H1 (cell line): ENCODE data around the gene FKBP5. TPM values are rescaled to one million over a fixed set of nuclear protein-coding genes. Genes with fewer than 3 reads are reported as not detected.

Source experiments
- CTCF ChIA-PET: fragments of 300-600 bp; sonication (Branson Sonifier 250); formaldehyde crosslinking; loops from one replicate; lab custom pipeline; 2021; ENCODE audit not compliant: partially characterized antibody; lab: Charles Lee
- POLR2A ChIA-PET: fragments of 300-600 bp; sonication (Branson Sonifier 250); formaldehyde crosslinking; loops from one replicate; lab custom pipeline; 2021; ENCODE audit warnings: inconsistent platforms; ENCODE audit not compliant: partially characterized antibody; lab: Charles Lee
- DNase-seq, 2 experiments: peaks; one replicate each; pipeline versions ENCODE4 v3.0.0 to v3.0.0-alpha.2; 2010 to 2022; ENCODE audit warnings: low spot score in 2 of 2, low read depth in 1 of 2, mixed read lengths in 1 of 2
- FAIRE-seq: peaks from 2 replicates; lab custom pipeline; 2011; peaks lifted over from hg19 to GRCh38; lab: Jason Lieb, UNC
- H2AFZ ChIP-seq: 2 replicates; pipeline ENCODE4 v1.8.1; 2012; ENCODE audit warnings: low read length, inconsistent platforms
- H2AK5ac ChIP-seq: 2 replicates; pipeline ENCODE4 v1.6.1; 2013; ENCODE audit warnings: low read depth, low read length
- H2BK120ac ChIP-seq: replicated peaks from 2 replicates; pipeline ENCODE3; 2013; ENCODE audit warnings: low read depth, low read length, inconsistent platforms
- H2BK12ac ChIP-seq: 2 replicates; pipeline ENCODE4 v1.6.1; 2013; ENCODE audit warnings: low read depth, low read length
- H2BK15ac ChIP-seq: 2 replicates; pipeline ENCODE4 v1.6.1; 2013; ENCODE audit warnings: low read length
- H2BK20ac ChIP-seq: 2 replicates; pipeline ENCODE4 v1.6.1; 2013; ENCODE audit warnings: low read length
- H2BK5ac ChIP-seq: 2 replicates; pipeline ENCODE4 v1.6.1; 2013; ENCODE audit warnings: low read depth, low read length
- H3K14ac ChIP-seq: 2 replicates; pipeline ENCODE4 v1.6.1; 2013; ENCODE audit warnings: inconsistent platforms; ENCODE audit not compliant: insufficient read length
- H3K18ac ChIP-seq: 2 replicates; pipeline ENCODE4 v1.6.1; 2013; ENCODE audit warnings: low read length; ENCODE audit errors: extremely low read depth
- H3K23ac ChIP-seq: 2 replicates; pipeline ENCODE4 v1.6.1; 2013; ENCODE audit warnings: inconsistent platforms; ENCODE audit not compliant: insufficient read length
- H3K23me2 ChIP-seq: 2 replicates; pipeline ENCODE4 v1.6.1; 2013; ENCODE audit warnings: low read depth, low read length
- H3K27ac ChIP-seq: 2 replicates; pipeline ENCODE4 v1.6.1; 2011; ENCODE audit warnings: low read depth, low read length, inconsistent platforms
- H3K27me3 ChIP-seq, 4 experiments: replicated peaks in 1 of 4; 1 replicate in 1 of 4; 2 replicates in 3 of 4; pipeline versions ENCODE4 v1.6.1 to v1.8.1; 2011 to 2013; ENCODE audit warnings: low read length in 3 of 4, mild to moderate bottlenecking in 3 of 4, inconsistent platforms in 2 of 4, mixed read lengths in 2 of 4, moderate library complexity in 1 of 4; ENCODE audit not compliant: control insufficient read depth in 3 of 4, insufficient read depth in 3 of 4; ENCODE audit errors: extremely low read depth in 1 of 4
- H3K36me3 ChIP-seq, 4 experiments: 2 replicates each; pipeline versions ENCODE4 v1.6.1 to v1.8.1; 2011 to 2013; ENCODE audit warnings: mild to moderate bottlenecking in 4 of 4, low read length in 3 of 4, moderate library complexity in 2 of 4, control low read depth in 1 of 4, inconsistent platforms in 1 of 4; ENCODE audit not compliant: insufficient read depth in 4 of 4, control insufficient read depth in 2 of 4
- H3K4ac ChIP-seq: replicated peaks from 2 replicates; pipeline ENCODE3; 2013; ENCODE audit warnings: low read length, low read depth, mixed read lengths, inconsistent platforms; ENCODE audit not compliant: insufficient read length
- H3K4me1 ChIP-seq, 4 experiments: replicated peaks in 1 of 4; 1 replicate in 1 of 4; 2 replicates in 3 of 4; pipeline versions ENCODE4 v1.6.1 to v1.8.1; 2011 to 2013; ENCODE audit warnings: low read length in 3 of 4, inconsistent platforms in 2 of 4, mixed read lengths in 1 of 4; ENCODE audit not compliant: insufficient read depth in 4 of 4, control insufficient read depth in 3 of 4
- H3K4me2 ChIP-seq, 2 experiments: 2 replicates each; pipeline versions ENCODE4 v1.6.1 to v1.8.1; 2011 to 2013; ENCODE audit warnings: low read depth in 2 of 2, low read length in 2 of 2, control low read depth in 1 of 2, inconsistent platforms in 1 of 2, mild to moderate bottlenecking in 1 of 2; ENCODE audit not compliant: insufficient read depth in 1 of 2
- H3K4me3 ChIP-seq, 4 experiments: fragments of 200-600, 300-600 bp in 1 of 4; sonication (generic), shearing (Covaris generic), sonication (Bioruptor Twin) in 1 of 4; 2 replicates each; pipeline versions ENCODE4 v1.5.1 to v1.8.1; 2011 to 2016; ENCODE audit warnings: low read length in 4 of 4, low read depth in 3 of 4, control low read depth in 2 of 4, inconsistent platforms in 2 of 4, mild to moderate bottlenecking in 2 of 4, mixed read lengths in 1 of 4, moderate library complexity in 1 of 4; ENCODE audit not compliant: insufficient read depth in 2 of 4; ENCODE audit errors: extremely low read depth in 1 of 4
- H3K56ac ChIP-seq: replicated peaks from 2 replicates; pipeline ENCODE3; 2013; ENCODE audit warnings: low read depth, mild to moderate bottlenecking, mixed read lengths, low read length, inconsistent platforms; ENCODE audit not compliant: insufficient read length
- H3K79me1 ChIP-seq: 2 replicates; pipeline ENCODE4 v1.6.1; 2013; ENCODE audit warnings: low read depth, low read length, control low read depth
- H3K79me2 ChIP-seq, 2 experiments: 2 replicates each; pipeline versions ENCODE4 v1.6.1 to v1.8.1; 2012 to 2013; ENCODE audit warnings: low read length in 2 of 2, mild to moderate bottlenecking in 2 of 2, inconsistent platforms in 1 of 2; ENCODE audit not compliant: insufficient read depth in 2 of 2, control insufficient read depth in 1 of 2
- H3K9ac ChIP-seq, 4 experiments: replicated peaks in 1 of 4; 1 replicate in 1 of 4; 2 replicates in 3 of 4; pipeline versions ENCODE4 v1.6.1 to v1.8.1; 2011 to 2013; ENCODE audit warnings: low read depth in 3 of 4, low read length in 3 of 4, control low read depth in 2 of 4, mild to moderate bottlenecking in 2 of 4, moderate library complexity in 2 of 4, inconsistent platforms in 1 of 4; ENCODE audit errors: extremely low read depth in 1 of 4
- H3K9me3 ChIP-seq, 2 experiments: 2 replicates each; pipeline versions ENCODE4 v1.6.1 to v1.8.1; 2012 to 2013; ENCODE audit warnings: mild to moderate bottlenecking in 2 of 2, moderate library complexity in 2 of 2, control low read depth in 1 of 2, inconsistent platforms in 1 of 2, low read depth in 1 of 2, low read length in 1 of 2, mixed read lengths in 1 of 2; ENCODE audit not compliant: insufficient read depth in 2 of 2
- H4K20me1 ChIP-seq, 2 experiments: replicated peaks in 1 of 2; 2 replicates each; pipeline versions ENCODE3 to v1.8.1; 2011 to 2013; ENCODE audit warnings: inconsistent platforms in 2 of 2, low read length in 2 of 2, mild to moderate bottlenecking in 1 of 2; ENCODE audit not compliant: insufficient read depth in 2 of 2, control insufficient read depth in 1 of 2
- H4K5ac ChIP-seq: 2 replicates; pipeline ENCODE4 v1.6.1; 2013; ENCODE audit warnings: low read length, low read depth, mixed read lengths, inconsistent platforms; ENCODE audit not compliant: insufficient read length
- H4K8ac ChIP-seq: 2 replicates; pipeline ENCODE4 v1.8.0; 2013; ENCODE audit warnings: mild to moderate bottlenecking, moderate library complexity, low read length, inconsistent platforms; ENCODE audit not compliant: insufficient read depth; ENCODE audit errors: extremely low read depth
- H4K91ac ChIP-seq: replicated peaks from 2 replicates; pipeline ENCODE3; 2013; ENCODE audit warnings: low read length, mixed read lengths, inconsistent platforms; ENCODE audit not compliant: insufficient read length
- CEBPB ChIP-seq: IDR thresholded peaks from 2 replicates; pipeline ENCODE4 v1.6.1; 2012; ENCODE audit warnings: low read depth, low read length
- CTBP2 ChIP-seq: IDR thresholded peaks from 2 replicates; pipeline ENCODE4 v1.7.0; 2011; ENCODE audit warnings: borderline replicate concordance, mild to moderate bottlenecking, moderate library complexity, mixed read lengths, low read length; ENCODE audit not compliant: insufficient read depth, insufficient read length
- JUN ChIP-seq: IDR thresholded peaks from 2 replicates; pipeline ENCODE4 v1.6.1; 2011; ENCODE audit warnings: low read depth, mild to moderate bottlenecking, improper control_type of control experiment, low read length
- MAFK ChIP-seq: IDR thresholded peaks from 2 replicates; pipeline ENCODE4 v1.6.1; 2012; ENCODE audit warnings: low read depth, mild to moderate bottlenecking, improper control_type of control experiment, low read length
- NANOG ChIP-seq: IDR thresholded peaks from 2 replicates; pipeline ENCODE4 v1.6.1; 2011; ENCODE audit warnings: low read length, low read depth, mild to moderate bottlenecking, inconsistent platforms; ENCODE audit not compliant: insufficient read depth, poor library complexity, severe bottlenecking
- TBP ChIP-seq: IDR thresholded peaks from 2 replicates; pipeline ENCODE4 v1.6.1; 2011; ENCODE audit warnings: low read depth, low read length, improper control_type of control experiment
- YY1 ChIP-seq: IDR thresholded peaks from 2 replicates; pipeline ENCODE4 v1.6.1; 2011; ENCODE audit warnings: low read depth, mild to moderate bottlenecking, low read length
- WGBS, 2 experiments: shearing (Covaris generic) in 1 of 2; methylation state at CpG; one replicate each; pipeline versions ENCODE4 v1.1.6 to v1.1.7; 2013 to 2015; ENCODE audit warnings: low lambda C conversion rate in 2 of 2, mixed read lengths in 2 of 2, inconsistent platforms in 1 of 2, low coverage in 1 of 2, missing lambda C conversion rate in 1 of 2; ENCODE audit not compliant: insufficient replicate concordance in 2 of 2, insufficient coverage in 1 of 2, insufficient read length in 1 of 2; ENCODE audit errors: extremely low coverage in 1 of 2, missing lambda C conversion rate in 1 of 2; 5-methylcytosine and 5-hydroxymethylcytosine counted together
- polyA plus RNA-seq, 7 experiments: library from polyadenylated mRNA; depleted of rRNA in 3 of 7; stranded (reverse) in 5 of 7; unstranded in 2 of 7; fragments of >200 nt in 5 of 7; fragments of 200-250 nt in 2 of 7; gene quantifications; 1 replicate in 5 of 7; 2 replicates in 1 of 7; 4 replicates in 1 of 7; pipeline versions ENCODE4 v1.2.1 to v1.2.3, GENCODE V29; 2011 to 2013; ENCODE audit warnings: missing spikeins in 2 of 7, mixed read lengths in 2 of 7
- total RNA-seq: library from RNA; stranded (reverse); fragmentation: NEBNext Ultra II Directional; extraction: Animal tissue kit (Norgen Biotek cat#: 25700); gene quantifications from 2 replicates; pipeline ENCODE4 v1.2.1, GENCODE V29; 2021
- TF ChIP-seq, protein P1 (sequence below): IDR thresholded peaks from 2 replicates; pipeline ENCODE4 v1.6.1; 2011; ENCODE audit warnings: low read length, improper control_type of control experiment

FKBP5 gene
- total and polyA plus RNA-seq, 2 of the 8 experiments (the other 6 are each of a cell fraction or from before 2014, with no cell fraction given): 14.3 to 40.4 TPM

DNA sequence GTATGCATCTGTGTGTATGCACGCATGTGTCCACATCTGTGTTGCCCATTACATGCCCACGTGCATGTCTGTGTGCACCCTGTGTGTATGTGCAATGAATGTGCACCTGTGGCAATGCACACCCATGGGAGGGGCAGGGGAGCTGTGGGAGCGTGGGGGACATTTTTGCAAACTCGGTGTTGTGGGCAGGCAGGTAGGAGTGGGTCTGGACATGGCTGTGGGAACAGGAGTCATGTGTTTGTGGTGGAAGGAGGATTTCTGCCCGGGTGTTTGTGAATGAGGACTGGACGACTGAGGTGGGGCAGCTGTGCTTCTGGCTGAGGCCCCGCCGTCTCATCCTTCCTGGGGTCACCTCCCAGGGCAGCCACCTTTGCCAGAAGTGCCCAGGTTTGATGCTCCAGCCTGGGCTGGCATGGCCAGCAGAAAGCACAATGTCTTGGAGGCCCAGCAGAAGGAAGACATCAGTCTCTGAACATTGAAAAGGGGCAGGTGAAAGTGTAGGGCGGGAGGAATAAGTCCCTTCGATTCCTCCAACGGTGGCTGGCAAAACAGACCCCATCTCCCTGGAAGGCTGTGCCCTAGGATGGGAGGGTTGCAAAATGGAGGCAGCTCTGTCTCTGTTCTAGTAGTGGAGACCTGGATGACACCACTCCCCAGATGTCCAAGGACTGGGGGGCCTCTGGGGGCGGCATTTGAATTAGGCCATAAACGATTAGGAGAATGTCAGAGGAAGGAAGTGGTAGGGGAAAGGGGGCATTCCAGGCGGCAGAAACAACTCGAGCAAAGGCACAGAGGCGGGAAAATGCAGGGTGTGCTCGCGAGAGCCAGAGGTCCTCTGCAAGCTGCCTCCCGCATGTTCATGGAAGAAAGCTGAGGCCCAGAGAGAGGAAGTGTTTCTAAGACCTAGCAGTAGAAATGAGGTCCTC is 29.0 kb upstream of the FKBP5 start:
- Histone ChIP-seq H3K79me1 (no peaks in the 10 kb centered on the region), H4K5ac (no peak overlapping the region), H2BK20ac (peak overlapping the region; percentile 6), H3K4me1 (peaks cover 14 to 40% (median 28%) of the 10 kb centered on the region in 4 experiments), H2BK12ac (peak overlapping the region; percentile 95; the same call in 1 of the 2 replicates), H3K9me3 (no peaks in the 10 kb centered on the region), H3K14ac (peak overlapping the region; percentile 37), H2BK120ac (peak overlapping the region; percentile 84), H4K91ac (peak overlapping the region; percentile 90), H3K27ac (peak overlapping the region; percentile 27; the same call in 1 of the 2 replicates), H3K18ac (peak overlapping the region; percentile 41), H2BK5ac (peak overlapping the region; percentile 68), H2AK5ac (peak overlapping the region; percentile 92), H3K23me2 (no peaks in the 10 kb centered on the region), H2BK15ac (peak overlapping the region; percentile 46; the same call in 1 of the 2 replicates), H4K20me1 (no peaks in the 10 kb centered on the region), H4K8ac (0 out of 2 replicates have a peak overlapping the region, but pooled peaks have one; percentile 1), H3K4ac (peak overlapping the region; percentile 88), H3K56ac (no peak overlapping the region), H2AFZ (0 out of 2 replicates have a peak overlapping the region, but pooled peaks have one; percentile 21), H3K4me3 (0 out of 8 replicates have a peak overlapping the region, but pooled peaks of 1 of the 4 experiments have one; percentile 9), H3K36me3 (no peaks in the 10 kb centered on the region), H3K79me2 (no peaks in the 10 kb centered on the region), H3K27me3 (0 out of 7 replicates have a peak, but pooled peaks cover 0 to 3% (median 0%) of the 10 kb centered on the region in 4 experiments), H3K23ac (no peak overlapping the region), H3K4me2 (peak overlapping the region; percentile 34 to 50), H3K9ac (peak overlapping the region in 1 of 4 experiments; percentile 41; a peak in 1 of 7 replicates)
- CTCF ChIA-PET: interaction anchor here (0.6 to 2.3 kb wide), 10 partner anchors 18 to 387 kb away, joined by 3 to 8 read pairs (median 4); partner anchors contain the start of gene ARMC12
- 72% methylated on average over 19 of the region's 19 CpGs; no CpG with 5 or more reads in 1 of the 2 experiments for WGBS, 2 experiments
- FAIRE-seq (no peak), DNase-seq (no peak)
- POLR2A ChIA-PET: interaction anchor here (0.9 to 2.7 kb wide), 7 partner anchors 10 to 222 kb away, joined by 3 to 16 read pairs (median 3); no protein-coding TSS in a partner anchor
- TF ChIP-seq JUN: no peak
- TF ChIP-seq, protein P1, sequence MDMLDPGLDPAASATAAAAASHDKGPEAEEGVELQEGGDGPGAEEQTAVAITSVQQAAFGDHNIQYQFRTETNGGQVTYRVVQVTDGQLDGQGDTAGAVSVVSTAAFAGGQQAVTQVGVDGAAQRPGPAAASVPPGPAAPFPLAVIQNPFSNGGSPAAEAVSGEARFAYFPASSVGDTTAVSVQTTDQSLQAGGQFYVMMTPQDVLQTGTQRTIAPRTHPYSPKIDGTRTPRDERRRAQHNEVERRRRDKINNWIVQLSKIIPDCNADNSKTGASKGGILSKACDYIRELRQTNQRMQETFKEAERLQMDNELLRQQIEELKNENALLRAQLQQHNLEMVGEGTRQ: no peak
- TF ChIP-seq NANOG: no peak
- TF ChIP-seq MAFK: no peak
- peak; percentile 38; the same call in 1 of the 2 replicates for TF ChIP-seq YY1
- no peak for TF ChIP-seq CEBPB
- TF ChIP-seq TBP: no peak
- no peak for TF ChIP-seq CTBP2
